Keratinocyte (primary cell): ENCODE data around the gene KYNU. TPM values are rescaled to one million over a fixed set of nuclear protein-coding genes. Genes with fewer than 3 reads are reported as not detected.
A peak's percentile ranks its signal among the peaks of the same experiment; 100 is the strongest.

Source experiments
- DNase-seq: peaks from one replicate; pipeline ENCODE4 v3.0.0-alpha.2; 2011; ENCODE audit warnings: low read depth, missing footprints, low spot score
- FAIRE-seq: peaks from 2 replicates; lab custom pipeline; 2011; peaks lifted over from hg19 to GRCh38; lab: Jason Lieb, UNC
- H2AFZ ChIP-seq: 2 replicates; pipeline ENCODE4 v1.6.0; 2012; ENCODE audit warnings: low read length, control low read depth, inconsistent platforms; ENCODE audit not compliant: control insufficient read depth
- H3K27ac ChIP-seq: 2 replicates; pipeline ENCODE4 v1.5.1; 2011; ENCODE audit warnings: low read length; ENCODE audit not compliant: control insufficient read depth, insufficient read depth
- H3K27me3 ChIP-seq: 3 replicates; pipeline ENCODE4 v1.6.0; 2011; ENCODE audit warnings: low read length; ENCODE audit not compliant: control insufficient read depth, insufficient read depth; ENCODE audit errors: extremely low read depth
- H3K36me3 ChIP-seq, 2 experiments: 2 replicates in 1 of 2; 3 replicates in 1 of 2; pipeline ENCODE4 v1.5.1; 2011; ENCODE audit warnings: low read length in 2 of 2, mild to moderate bottlenecking in 1 of 2; ENCODE audit not compliant: control insufficient read depth in 2 of 2, insufficient read depth in 2 of 2; ENCODE audit errors: extremely low read depth in 1 of 2
- H3K4me1 ChIP-seq: 3 replicates; pipeline ENCODE4 v1.5.1; 2011; ENCODE audit warnings: low read length; ENCODE audit not compliant: control insufficient read depth, insufficient read depth; ENCODE audit errors: extremely low read depth
- H3K4me2 ChIP-seq: 3 replicates; pipeline ENCODE4 v1.6.0; 2011; ENCODE audit warnings: low read depth, low read length; ENCODE audit not compliant: control insufficient read depth, insufficient read depth; ENCODE audit errors: extremely low read depth
- H3K4me3 ChIP-seq, 3 experiments: fragments of 200-600 bp in 1 of 3; sonication (generic) in 1 of 3; 2 replicates in 2 of 3; 3 replicates in 1 of 3; pipeline ENCODE4 v1.5.1; 2011 to 2016; ENCODE audit warnings: low read length in 3 of 3, mild to moderate bottlenecking in 3 of 3, control low read depth in 2 of 3, inconsistent platforms in 1 of 3, low read depth in 1 of 3, mixed read lengths in 1 of 3, mixed run types in 1 of 3, moderate library complexity in 1 of 3; ENCODE audit not compliant: control insufficient read depth in 2 of 3, insufficient read depth in 2 of 3; ENCODE audit errors: extremely low read depth in 1 of 3
- H3K79me2 ChIP-seq: 2 replicates; pipeline ENCODE4 v1.6.0; 2012; ENCODE audit warnings: low read length; ENCODE audit not compliant: control insufficient read depth, insufficient read depth
- H3K9ac ChIP-seq: 3 replicates; pipeline ENCODE4 v1.6.0; 2011; ENCODE audit warnings: low read length; ENCODE audit not compliant: control insufficient read depth, insufficient read depth; ENCODE audit errors: extremely low read depth
- H3K9me1 ChIP-seq: 3 replicates; pipeline ENCODE4 v1.6.0; 2011; ENCODE audit warnings: low read length; ENCODE audit not compliant: control insufficient read depth, insufficient read depth; ENCODE audit errors: extremely low read depth
- H3K9me3 ChIP-seq: 2 replicates; pipeline ENCODE4 v1.5.1; 2012; ENCODE audit warnings: low read depth, low read length; ENCODE audit not compliant: control insufficient read depth
- H4K20me1 ChIP-seq: 3 replicates; pipeline ENCODE4 v1.6.0; 2011; ENCODE audit warnings: low read length; ENCODE audit not compliant: control insufficient read depth, insufficient read depth; ENCODE audit errors: extremely low read depth
- CTCF ChIP-seq, 3 experiments: IDR thresholded peaks in 1 of 3; conservative IDR thresholded peaks in 1 of 3; optimal IDR thresholded peaks in 1 of 3; 2 replicates in 2 of 3; 3 replicates in 1 of 3; pipeline versions ENCODE3 to v1.5.1; 2011; ENCODE audit warnings: low read length in 3 of 3, mild to moderate bottlenecking in 3 of 3, moderate library complexity in 2 of 3, control low read depth in 1 of 3, inconsistent platforms in 1 of 3; ENCODE audit not compliant: insufficient read depth in 2 of 3; ENCODE audit errors: extremely low read depth in 1 of 3
- EZH2 ChIP-seq: IDR thresholded peaks from one replicate; pipeline ENCODE4 v1.6.1; 2012; ENCODE audit warnings: inconsistent platforms, mild to moderate bottlenecking, low read length, moderate library complexity
- dilution Hi-C: fragments of 300-500 bp; cut with MboI; formaldehyde crosslinking; loops from one replicate; pipeline ENCODE4 v1.7.0; 2020; ENCODE audit warnings: low sequenced_read_pairs; ENCODE audit not compliant: extremely low pct_ligation_motif_present
- polyA plus RNA-seq, 5 experiments: library from polyadenylated mRNA; depleted of rRNA in 3 of 5; stranded (reverse) in 3 of 5; stranded (forward) in 1 of 5; unstranded in 1 of 5; fragments of >200 nt; gene quantifications; 1 replicate in 1 of 5; 2 replicates in 3 of 5; 3 replicates in 1 of 5; pipeline versions ENCODE4 v1.2.1 to v1.2.3, GENCODE V29; 2011 to 2012; ENCODE audit warnings: missing spikeins in 2 of 5, low read depth in 1 of 5, low replicate concordance in 1 of 5

KYNU gene
- polyA plus RNA-seq, 1 donor (not counting 4 experiments of a cell fraction or from before 2014, with no cell fraction given) = 3.9 TPM

- H3K4me1 ChIP-seq = peaks cover 2% of the 10 kb centered on the region
- FAIRE-seq = no peak
These were observed 75.5 kb downstream of the KYNU start for GRCh38 chr2:142952793-142953494.

GRCh38 chr2:142954493-142954892, 77.0 kb downstream of the KYNU start:
- no peaks in the 10 kb centered on the region for H3K36me3 ChIP-seq
- dilution Hi-C loops = no loop called here

More at GRCh38 chr2:142952793-142953494, 75.5 kb downstream of the KYNU start:
- dilution Hi-C loops = no loop called here
- H3K27me3 ChIP-seq = no peaks in the 10 kb centered on the region
- TF ChIP-seq CTCF (optimal IDR thresholded peaks at IDR 0.05 in 1 of 3, IDR thresholded peaks at IDR 0.05 in 1 of 3, conservative IDR thresholded peaks at IDR 0.05 in 1 of 3; ENCODE audit: extremely low read depth in 1 of 3, insufficient read depth in 2 of 3, low read length in 3 of 3) = no peak
- no peak for TF ChIP-seq EZH2
- H2AFZ ChIP-seq = peak overlapping the region; percentile 10
- H4K20me1 ChIP-seq = no peaks in the 10 kb centered on the region
- H3K36me3 ChIP-seq = no peaks in the 10 kb centered on the region
- H3K9ac ChIP-seq = no peak overlapping the region
- no peak overlapping the region for H3K4me2 ChIP-seq
- no peak overlapping the region for H3K27ac ChIP-seq
- H3K9me1 ChIP-seq = no peaks in the 10 kb centered on the region
- no peaks in the 10 kb centered on the region for H3K9me3 ChIP-seq
- no peaks in the 10 kb centered on the region for H3K79me2 ChIP-seq
- DNase-seq = no peak
- no peak overlapping the region for H3K4me3 ChIP-seq

More at GRCh38 chr2:142954493-142954892, 77.0 kb downstream of the KYNU start:
- H4K20me1 ChIP-seq = no peaks in the 10 kb centered on the region
- H3K9me1 ChIP-seq = no peaks in the 10 kb centered on the region
- DNase-seq (no peak), FAIRE-seq (no peak)
- no peak overlapping the region for H3K27ac ChIP-seq
- H3K4me3 ChIP-seq = no peak overlapping the region
- H3K79me2 ChIP-seq = no peaks in the 10 kb centered on the region
- H3K9ac ChIP-seq = no peak overlapping the region
- H3K4me1 ChIP-seq = peaks cover 2% of the 10 kb centered on the region
- TF ChIP-seq EZH2 (no peak), CTCF (optimal IDR thresholded peaks at IDR 0.05 in 1 of 3, IDR thresholded peaks at IDR 0.05 in 1 of 3, conservative IDR thresholded peaks at IDR 0.05 in 1 of 3; ENCODE audit: extremely low read depth in 1 of 3, insufficient read depth in 2 of 3, low read length in 3 of 3) (no peak)
- H3K27me3 ChIP-seq = no peaks in the 10 kb centered on the region
- no peaks in the 10 kb centered on the region for H3K9me3 ChIP-seq
- H3K4me2 ChIP-seq = no peak overlapping the region
- no peak overlapping the region for H2AFZ ChIP-seq
